Lung (tissue), 16 donors: ENCODE results near the gene TEDDM1. TPM values are rescaled to one million over a fixed set of nuclear protein-coding genes. Genes with fewer than 3 reads are reported as not detected.
"Not testable (repeated sequence)": the region's sequence is repeated elsewhere in the genome, so short reads cannot be mapped to it uniquely, and the experiment has no call there.

Experiments
- ATAC-seq: fragments of 200-7000 bp; cut with Tn5 transposase; one replicate; pipeline ENCODE4 v1.9.1; 2020; ENCODE audit warnings: moderate number of reproducible peaks; ENCODE audit not compliant: insufficient read depth, low FRiP score
- DNase-seq, 3 donors: peaks; one replicate each; pipeline ENCODE4 v3.0.0-alpha.2; 2013 to 2017
- H3K27ac ChIP-seq, 2 donors: one replicate each; pipeline ENCODE4 v1.5.1; 2013; ENCODE audit warnings: mild to moderate bottlenecking in 2 of 2, moderate library complexity in 2 of 2, control low read depth in 1 of 2, inconsistent platforms in 1 of 2, low read depth in 1 of 2, low read length in 1 of 2
- H3K27me3 ChIP-seq, 3 donors: one replicate each; pipeline ENCODE4 v1.5.1; 2013; ENCODE audit warnings: low read length in 2 of 3; ENCODE audit not compliant: control insufficient read depth in 3 of 3, insufficient read depth in 3 of 3
- H3K36me3 ChIP-seq, 4 donors: one replicate each; pipeline ENCODE4 v1.5.1; 2013; ENCODE audit warnings: low read length in 4 of 4, mild to moderate bottlenecking in 1 of 4, moderate library complexity in 1 of 4; ENCODE audit not compliant: control insufficient read depth in 4 of 4, insufficient read depth in 4 of 4
- H3K4me1 ChIP-seq, 5 donors: one replicate each; pipeline ENCODE4 v1.5.1; 2013; ENCODE audit warnings: low read length in 5 of 5, mild to moderate bottlenecking in 2 of 5, moderate library complexity in 1 of 5; ENCODE audit not compliant: control insufficient read depth in 5 of 5, insufficient read depth in 5 of 5
- H3K4me3 ChIP-seq: one replicate; pipeline ENCODE4 v1.5.1; 2013; ENCODE audit warnings: mild to moderate bottlenecking, control low read depth, moderate library complexity
- H3K9ac ChIP-seq, 2 donors: one replicate each; pipeline ENCODE4 v1.5.1; 2013; ENCODE audit warnings: low read length in 2 of 2, control low read depth in 1 of 2; ENCODE audit not compliant: insufficient read depth in 1 of 2
- H3K9me3 ChIP-seq, 4 donors: one replicate each; pipeline ENCODE4 v1.5.1; 2013; ENCODE audit warnings: low read length in 3 of 4, mild to moderate bottlenecking in 1 of 4, moderate library complexity in 1 of 4; ENCODE audit not compliant: control insufficient read depth in 4 of 4, insufficient read depth in 3 of 4
- CTCF ChIP-seq: IDR thresholded peaks from 2 replicates; pipeline ENCODE4 v1.5.1; 2012; ENCODE audit warnings: mild to moderate bottlenecking; ENCODE audit errors: control extremely low read depth, extremely low read depth
- WGBS, 2 donors: extraction: QIAGEN DNeasy Blood & Tissue Kit; methylation state at CpG; one replicate each; pipeline ENCODE4 v1.1.7; 2013; 5-methylcytosine and 5-hydroxymethylcytosine counted together
- long read RNA-seq, 5 donors: transcript quantifications; one replicate each; lab custom pipeline, GENCODE V29; 2026
- polyA plus RNA-seq, 2 donors: library from polyadenylated mRNA; stranded (reverse); fragments of 200-250 nt; gene quantifications; one replicate each; pipeline ENCODE4 v1.2.1, GENCODE V29; 2013
- total RNA-seq, 2 donors: library from RNA; depleted of rRNA in 1 of 2; stranded (reverse); fragments of >200 nt in 1 of 2; gene quantifications; one replicate each; pipeline ENCODE4 v1.2.1, GENCODE V29; 2014 to 2021
- donor health status: control.
- donor health status: control.
- donor health status: Bipolar disorder and iron deficiency.
- donor health status: healthy.
- donor health status: DM: yes; HTN: yes; CAD: no.

The TEDDM1 gene
- not detected for total RNA-seq
- not detected for polyA plus RNA-seq
- long read RNA-seq, donor 1 = 0 reads
- long read RNA-seq, donor 2 = 0 reads
- long read RNA-seq, donor 3 = 0 reads
- long read RNA-seq, donor 4 = 0 reads
- long read RNA-seq, donor 5 = 0 reads

GRCh38 chr1:182400567-182400966, at the start of gene TEDDM1:
Gene TEDDM1 (minus strand): TSS chr1:182400667. CDS start chr1:182400485, 182 bp downstream.
- peaks cover 0 to 1% (median 0%) of the 10 kb centered on the region in 4 donors for H3K9me3 ChIP-seq
- DNase-seq (no peak), ATAC-seq (no peak)
- no peaks in the 10 kb centered on the region for H3K36me3 ChIP-seq
- no peak within 1 kb of the TSS for H3K4me3 ChIP-seq
- no peak within 1 kb of the TSS for H3K9ac ChIP-seq
- no peaks in the 10 kb centered on the region for H3K27me3 ChIP-seq
- 95 to 97% methylated on average over 4 of the region's 4 CpGs for WGBS, 2 donors
- no peak for TF ChIP-seq CTCF
- no peak within 1 kb of the TSS for H3K27ac ChIP-seq
- H3K4me1 ChIP-seq = peaks cover 0 to 23% (median 3%) of the 10 kb centered on the region in 5 donors

- Histone ChIP-seq H3K9me3 (no peaks in the 10 kb centered on the region), H3K27ac (no peak within 1 kb of the TSS), H3K27me3 (no peaks in the 10 kb centered on the region), H3K4me3 (no peak within 1 kb of the TSS), H3K4me1 (no peaks in the 10 kb centered on the region), H3K9ac (no peak within 1 kb of the TSS), H3K36me3 (no peaks in the 10 kb centered on the region)
- ATAC-seq (no peak), DNase-seq (no peak)
- no peak for TF ChIP-seq CTCF
Observed at GRCh38 chr1:182450087-182450486, 49.6 kb upstream of the TEDDM1 start, which contains the start of gene RGSL1. Gene RGSL1 (plus strand): TSS chr1:182450146. CDS start chr1:182450166, 20 bp downstream.

- no peak overlapping the region for H3K9ac ChIP-seq
- ATAC-seq = no peak
- no peak for TF ChIP-seq CTCF
- no peaks in the 10 kb centered on the region for H3K36me3 ChIP-seq
- H3K27ac ChIP-seq = no peak overlapping the region
- 90 to 92% methylated on average over 1 of the region's 1 CpG for WGBS, 2 donors
- no peaks in the 10 kb centered on the region for H3K27me3 ChIP-seq
- no peaks in the 10 kb centered on the region for H3K4me1 ChIP-seq
- no peak overlapping the region for H3K4me3 ChIP-seq
- no peaks in the 10 kb centered on the region for H3K9me3 ChIP-seq
- DNase-seq = no peak
Observed at GRCh38 chr1:182447660-182448059, 47.2 kb upstream of the TEDDM1 start.

GRCh38 chr1:182447124-182447523, 46.7 kb upstream of the TEDDM1 start:
- DNase-seq, H3K4me3 ChIP-seq, H3K36me3 ChIP-seq, H3K9ac ChIP-seq, H3K9me3 ChIP-seq, H3K27me3 ChIP-seq, H3K4me1 ChIP-seq, H3K27ac ChIP-seq, ATAC-seq: not testable (repeated sequence)
- 95% methylated on average over 2 of the region's 2 CpGs for WGBS, 2 donors
